ENCODE data around the gene ARFGAP3.
"Not testable (repeated sequence)": the region's sequence is repeated elsewhere in the genome, so short reads cannot be mapped to it uniquely, and the experiment has no call there.

Gene ARFGAP3

GRCh38 chr22:42763965-42764480 is 93.0 kb downstream of the ARFGAP3 start:
- Histone ChIP-seq H3K36me3 (ENCODE audit: control insufficient read depth in 5 of 5, insufficient read depth in 5 of 5, low read length in 5 of 5) (no peaks in the 10 kb centered on the region), H3K9me3 (ENCODE audit: control insufficient read depth in 5 of 5, low read length in 5 of 5) (no peaks in the 10 kb centered on the region), H3K4me3 (ENCODE audit: low read depth in 1 of 5, low read length in 5 of 5) (no peak overlapping the region), H3K27me3 (ENCODE audit: control insufficient read depth in 5 of 5, insufficient read depth in 4 of 5, low read length in 5 of 5) (peaks cover 0 to 2% (median 0%) of the 10 kb centered on the region in 5 donors), H3K4me1 (ENCODE audit: control insufficient read depth in 5 of 5, insufficient read depth in 5 of 5, low read length in 5 of 5) (no peaks in the 10 kb centered on the region), H3K9ac (ENCODE audit: low read length in 5 of 5) (no peak overlapping the region), H3K27ac (ENCODE audit: low read depth, low read length) (no peak overlapping the region)

GRCh38 chr22:42760806-42761565 is 96.1 kb downstream of the ARFGAP3 start:
- Histone ChIP-seq H3K36me3 (ENCODE audit: control insufficient read depth in 5 of 5, insufficient read depth in 5 of 5, low read length in 5 of 5) (no peaks in the 10 kb centered on the region), H3K27ac (ENCODE audit: low read depth, low read length) (no peak overlapping the region), H3K9me3 (ENCODE audit: control insufficient read depth in 5 of 5, low read length in 5 of 5) (no peaks in the 10 kb centered on the region), H3K27me3 (ENCODE audit: control insufficient read depth in 5 of 5, insufficient read depth in 4 of 5, low read length in 5 of 5) (peaks cover 0 to 4% (median 0%) of the 10 kb centered on the region in 5 donors), H3K4me1 (ENCODE audit: control insufficient read depth in 5 of 5, insufficient read depth in 5 of 5, low read length in 5 of 5) (no peaks in the 10 kb centered on the region), H3K9ac (ENCODE audit: low read length in 5 of 5) (no peak overlapping the region), H3K4me3 (ENCODE audit: low read depth in 1 of 5, low read length in 5 of 5) (no peak overlapping the region)

GRCh38 chr22:42758931-42759629 is 98.0 kb downstream of the ARFGAP3 start:
- peaks cover 0 to 6% (median 0%) of the 10 kb centered on the region in 5 donors for H3K4me1 ChIP-seq (ENCODE audit: control insufficient read depth in 5 of 5, insufficient read depth in 5 of 5, low read length in 5 of 5)
- no peak overlapping the region for H3K27ac ChIP-seq (ENCODE audit: low read depth, low read length)
- no peak overlapping the region for H3K9ac ChIP-seq (ENCODE audit: low read length in 5 of 5)
- no peak overlapping the region for H3K4me3 ChIP-seq (ENCODE audit: low read depth in 1 of 5, low read length in 5 of 5)
- H3K27me3 ChIP-seq (ENCODE audit: control insufficient read depth in 5 of 5, insufficient read depth in 4 of 5, low read length in 5 of 5), result peaks cover 0 to 4% (median 0%) of the 10 kb centered on the region in 5 donors
- H3K9me3 ChIP-seq (ENCODE audit: control insufficient read depth in 5 of 5, low read length in 5 of 5), result no peaks in the 10 kb centered on the region
- H3K36me3 ChIP-seq (ENCODE audit: control insufficient read depth in 5 of 5, insufficient read depth in 5 of 5, low read length in 5 of 5), result no peaks in the 10 kb centered on the region

- not testable (repeated sequence) for H3K9me3 ChIP-seq (ENCODE audit: control insufficient read depth in 5 of 5, low read length in 5 of 5); H3K4me3 ChIP-seq (ENCODE audit: low read depth in 1 of 5, low read length in 5 of 5); H3K27ac ChIP-seq (ENCODE audit: low read depth, low read length); H3K27me3 ChIP-seq (ENCODE audit: control insufficient read depth in 5 of 5, insufficient read depth in 4 of 5, low read length in 5 of 5); H3K36me3 ChIP-seq (ENCODE audit: control insufficient read depth in 5 of 5, insufficient read depth in 5 of 5, low read length in 5 of 5); H3K9ac ChIP-seq (ENCODE audit: low read length in 5 of 5)
- H3K4me1 ChIP-seq (ENCODE audit: control insufficient read depth in 5 of 5, insufficient read depth in 5 of 5, low read length in 5 of 5), result peaks cover 3 to 21% (median 10%) of the 10 kb centered on the region in 5 donors
Measured at GRCh38 chr22:42755553-42755952, 101.5 kb downstream of the ARFGAP3 start.

GRCh38 chr22:42755121-42755520 is 102.0 kb downstream of the ARFGAP3 start:
- H3K9ac ChIP-seq (ENCODE audit: low read length in 5 of 5); H3K27ac ChIP-seq (ENCODE audit: low read depth, low read length); H3K4me3 ChIP-seq (ENCODE audit: low read depth in 1 of 5, low read length in 5 of 5); H3K36me3 ChIP-seq (ENCODE audit: control insufficient read depth in 5 of 5, insufficient read depth in 5 of 5, low read length in 5 of 5); H3K9me3 ChIP-seq (ENCODE audit: control insufficient read depth in 5 of 5, low read length in 5 of 5); H3K27me3 ChIP-seq (ENCODE audit: control insufficient read depth in 5 of 5, insufficient read depth in 4 of 5, low read length in 5 of 5): not testable (repeated sequence)
- H3K4me1 ChIP-seq (ENCODE audit: control insufficient read depth in 5 of 5, insufficient read depth in 5 of 5, low read length in 5 of 5), result peaks cover 3 to 21% (median 10%) of the 10 kb centered on the region in 5 donors

DNA sequence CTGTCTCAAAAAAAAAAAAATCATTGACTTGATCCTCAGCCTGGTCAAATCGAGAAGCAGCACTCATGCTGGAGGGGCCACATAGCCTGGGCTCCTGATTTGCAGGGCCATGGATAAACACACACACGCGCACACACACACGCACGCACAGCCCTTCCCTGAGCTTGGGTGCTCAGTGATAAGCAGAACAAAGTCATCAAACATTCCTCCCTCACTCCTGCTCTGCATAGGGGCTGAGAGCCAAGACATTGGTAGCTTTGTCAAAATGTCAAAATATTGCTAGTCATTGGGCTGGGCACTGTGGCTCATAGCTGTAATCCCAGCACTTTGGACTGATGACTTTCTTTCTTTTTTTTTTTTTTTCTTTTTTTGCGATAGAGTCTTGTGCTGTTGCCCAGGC is 102.4 kb downstream of the ARFGAP3 start:
- H3K9ac ChIP-seq (ENCODE audit: low read length in 5 of 5), result no peak overlapping the region
- H3K4me1 ChIP-seq (ENCODE audit: control insufficient read depth in 5 of 5, insufficient read depth in 5 of 5, low read length in 5 of 5), result peaks cover 4 to 21% (median 10%) of the 10 kb centered on the region in 5 donors
- peaks cover 0 to 4% (median 0%) of the 10 kb centered on the region in 5 donors for H3K27me3 ChIP-seq (ENCODE audit: control insufficient read depth in 5 of 5, insufficient read depth in 4 of 5, low read length in 5 of 5)
- no peak overlapping the region for H3K27ac ChIP-seq (ENCODE audit: low read depth, low read length)
- no peaks in the 10 kb centered on the region for H3K9me3 ChIP-seq (ENCODE audit: control insufficient read depth in 5 of 5, low read length in 5 of 5)
- H3K36me3 ChIP-seq (ENCODE audit: control insufficient read depth in 5 of 5, insufficient read depth in 5 of 5, low read length in 5 of 5), result no peaks in the 10 kb centered on the region
- no peak overlapping the region for H3K4me3 ChIP-seq (ENCODE audit: low read depth in 1 of 5, low read length in 5 of 5)

- Histone ChIP-seq H3K4me1 (ENCODE audit: control insufficient read depth in 5 of 5, insufficient read depth in 5 of 5, low read length in 5 of 5) (peaks cover 4 to 34% (median 15%) of the 10 kb centered on the region in 5 donors), H3K9me3 (ENCODE audit: control insufficient read depth in 5 of 5, low read length in 5 of 5) (no peaks in the 10 kb centered on the region), H3K9ac (ENCODE audit: low read length in 5 of 5) (no peak overlapping the region), H3K27me3 (ENCODE audit: control insufficient read depth in 5 of 5, insufficient read depth in 4 of 5, low read length in 5 of 5) (peaks cover 0 to 4% (median 0%) of the 10 kb centered on the region in 5 donors), H3K4me3 (ENCODE audit: low read depth in 1 of 5, low read length in 5 of 5) (no peak overlapping the region), H3K27ac (ENCODE audit: low read depth, low read length) (peak overlapping the region; percentile 42), H3K36me3 (ENCODE audit: control insufficient read depth in 5 of 5, insufficient read depth in 5 of 5, low read length in 5 of 5) (no peaks in the 10 kb centered on the region)
Measured at GRCh38 chr22:42752912-42753311, 104.2 kb downstream of the ARFGAP3 start.

GRCh38 chr22:42752230-42752746 is 104.8 kb downstream of the ARFGAP3 start:
- Histone ChIP-seq H3K9ac (ENCODE audit: low read length in 5 of 5) (peak overlapping the region in 1 of 5 donors; percentile 38), H3K4me1 (ENCODE audit: control insufficient read depth in 5 of 5, insufficient read depth in 5 of 5, low read length in 5 of 5) (peaks cover 4 to 39% (median 18%) of the 10 kb centered on the region in 5 donors)

GRCh38 chr22:42750421-42750820 is 106.7 kb downstream of the ARFGAP3 start:
- not testable (repeated sequence) for H3K4me3 ChIP-seq (ENCODE audit: low read depth in 1 of 5, low read length in 5 of 5); H3K27ac ChIP-seq (ENCODE audit: low read depth, low read length); H3K9ac ChIP-seq (ENCODE audit: low read length in 5 of 5); H3K27me3 ChIP-seq (ENCODE audit: control insufficient read depth in 5 of 5, insufficient read depth in 4 of 5, low read length in 5 of 5); H3K9me3 ChIP-seq (ENCODE audit: control insufficient read depth in 5 of 5, low read length in 5 of 5); H3K36me3 ChIP-seq (ENCODE audit: control insufficient read depth in 5 of 5, insufficient read depth in 5 of 5, low read length in 5 of 5)
- peaks cover 4 to 39% (median 18%) of the 10 kb centered on the region in 5 donors for H3K4me1 ChIP-seq (ENCODE audit: control insufficient read depth in 5 of 5, insufficient read depth in 5 of 5, low read length in 5 of 5)

More at GRCh38 chr22:42752230-42752746, 104.8 kb downstream of the ARFGAP3 start:
- Histone ChIP-seq H3K4me3 (ENCODE audit: low read depth in 1 of 5, low read length in 5 of 5) (no peak overlapping the region), H3K27ac (ENCODE audit: low read depth, low read length) (peak overlapping the region; percentile 42), H3K27me3 (ENCODE audit: control insufficient read depth in 5 of 5, insufficient read depth in 4 of 5, low read length in 5 of 5) (no peaks in the 10 kb centered on the region), H3K36me3 (ENCODE audit: control insufficient read depth in 5 of 5, insufficient read depth in 5 of 5, low read length in 5 of 5) (no peaks in the 10 kb centered on the region), H3K9me3 (ENCODE audit: control insufficient read depth in 5 of 5, low read length in 5 of 5) (no peaks in the 10 kb centered on the region)
